Measurements from ENCODE around the gene GRIFIN.
"Not testable (repeated sequence)": the region's sequence is repeated elsewhere in the genome, so short reads cannot be mapped to it uniquely, and the experiment has no call there.

GRIFIN gene

DNA sequence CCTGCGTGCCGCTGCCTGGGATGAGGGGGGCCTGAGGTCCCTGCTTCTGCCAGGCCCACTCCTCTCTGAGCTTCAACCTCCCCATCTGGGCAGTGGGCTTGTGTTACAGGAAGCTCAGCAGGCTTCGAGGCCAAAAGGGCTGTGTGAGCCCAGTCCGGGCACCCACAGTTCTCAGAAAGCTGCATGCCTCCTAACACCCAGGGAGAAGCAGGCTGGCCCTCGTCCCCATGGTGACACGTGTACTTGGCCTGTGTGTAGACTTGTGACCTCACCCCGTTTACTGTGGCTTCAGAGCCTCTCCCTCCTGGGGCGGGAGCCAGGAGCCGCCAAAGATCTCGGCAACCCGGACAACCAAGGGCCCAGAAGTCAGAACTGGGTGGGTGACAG is 2.2 kb upstream of the GRIFIN start:
- no peak for DNase-seq (ENCODE audit: low spot score)

DNA sequence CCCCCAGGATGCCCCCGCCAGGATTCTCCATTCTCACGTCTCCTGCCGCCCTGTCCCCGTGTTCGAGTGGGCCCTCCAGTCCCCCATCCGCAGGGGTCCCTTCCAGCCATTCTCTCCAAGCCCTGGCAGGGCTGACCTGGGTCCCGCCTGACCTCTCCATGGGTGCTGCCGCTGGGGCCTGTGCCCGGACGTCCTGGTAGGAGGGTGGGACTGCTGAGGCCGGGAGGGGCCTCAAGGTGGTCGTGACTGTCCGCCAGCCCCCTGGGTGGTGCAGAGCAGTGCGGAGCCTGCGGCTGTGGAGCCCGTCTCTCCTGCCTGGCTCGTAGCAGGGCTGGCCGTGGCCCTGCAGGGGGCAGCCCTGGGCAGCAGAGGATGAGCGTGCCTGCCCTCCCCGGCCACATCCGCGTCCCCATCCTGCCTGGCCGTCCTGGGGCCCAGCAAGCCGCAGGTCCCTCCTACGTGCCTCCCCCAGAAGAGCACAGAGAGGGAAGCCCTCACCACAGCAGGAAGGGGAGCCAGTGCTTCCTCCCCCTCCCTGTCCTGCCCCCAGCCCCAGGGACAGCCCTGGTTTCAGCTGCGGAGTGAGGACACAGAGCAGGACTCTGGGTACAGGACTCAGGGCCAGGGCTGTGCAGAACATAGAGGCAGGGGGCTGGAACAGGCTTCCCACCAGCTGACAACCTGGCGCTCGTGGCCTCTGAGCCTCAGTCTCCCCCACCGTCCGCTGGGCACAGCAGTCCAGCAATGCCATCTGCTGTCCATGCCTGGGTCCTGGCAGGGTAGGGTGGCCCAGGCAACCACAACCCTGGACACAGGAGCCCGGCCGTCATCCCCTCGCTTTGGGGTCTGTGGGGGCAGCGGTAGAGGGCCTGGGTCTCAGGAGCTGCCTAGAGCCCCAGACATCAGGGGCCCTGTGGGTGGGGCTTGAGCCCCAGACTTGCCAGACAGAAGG is 1.5 kb upstream of the GRIFIN start:
- peak; percentile 78 for DNase-seq (ENCODE audit: low spot score)

DNA sequence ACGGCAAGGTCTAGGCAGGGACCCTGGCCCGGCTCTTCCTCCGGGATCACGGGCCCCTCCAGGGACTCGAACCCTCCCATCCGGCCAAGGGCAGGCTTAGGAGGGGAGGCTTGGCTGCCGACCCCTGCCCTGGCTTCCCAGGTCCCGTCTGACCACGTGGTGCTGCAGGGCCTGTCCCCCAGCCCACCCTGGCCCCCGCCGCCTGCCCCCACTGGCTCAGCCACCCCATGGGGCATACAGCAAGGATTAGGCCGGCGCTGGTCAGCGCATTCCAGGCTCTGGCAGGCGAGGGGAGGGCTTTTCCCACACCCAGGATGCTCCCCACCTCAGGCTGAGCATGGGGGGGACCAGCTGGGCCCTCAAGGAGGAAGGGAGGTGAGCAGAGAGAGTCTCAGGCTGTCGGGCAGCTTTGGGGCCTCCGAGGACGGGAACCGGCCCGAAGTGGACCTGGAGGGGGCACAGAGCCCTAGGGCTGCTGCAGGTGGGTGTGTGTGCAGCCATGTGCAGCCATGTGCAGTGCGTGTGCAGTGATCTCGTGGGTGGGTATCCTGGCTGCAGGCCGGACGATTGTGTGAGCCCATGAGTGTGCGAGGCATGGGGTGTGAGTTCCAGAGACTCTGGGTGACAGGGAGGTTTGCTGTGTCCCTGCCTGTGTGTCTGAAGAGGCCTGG is 713 bp upstream of the GRIFIN start:
- DNase-seq (ENCODE audit: low spot score): no peak

DNA sequence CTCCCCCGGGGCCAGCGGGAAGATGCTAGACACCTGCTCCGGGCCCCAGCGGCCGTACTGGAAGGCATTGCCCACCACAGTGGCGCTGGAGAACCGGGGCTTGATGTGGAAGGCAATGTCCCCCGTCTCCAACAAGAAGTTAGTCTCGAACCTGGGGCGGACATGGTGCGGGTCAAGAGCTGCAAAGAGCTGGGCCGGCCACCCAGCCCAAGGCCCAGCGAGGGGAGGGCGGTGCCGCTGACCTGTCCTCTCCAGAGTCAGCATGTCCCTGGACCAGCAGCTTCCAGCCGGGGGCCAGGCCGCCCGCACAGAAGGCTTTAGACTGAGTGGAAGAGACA is 551 bp downstream of the GRIFIN start:
- DNase-seq (ENCODE audit: low spot score): no peak

DNA sequence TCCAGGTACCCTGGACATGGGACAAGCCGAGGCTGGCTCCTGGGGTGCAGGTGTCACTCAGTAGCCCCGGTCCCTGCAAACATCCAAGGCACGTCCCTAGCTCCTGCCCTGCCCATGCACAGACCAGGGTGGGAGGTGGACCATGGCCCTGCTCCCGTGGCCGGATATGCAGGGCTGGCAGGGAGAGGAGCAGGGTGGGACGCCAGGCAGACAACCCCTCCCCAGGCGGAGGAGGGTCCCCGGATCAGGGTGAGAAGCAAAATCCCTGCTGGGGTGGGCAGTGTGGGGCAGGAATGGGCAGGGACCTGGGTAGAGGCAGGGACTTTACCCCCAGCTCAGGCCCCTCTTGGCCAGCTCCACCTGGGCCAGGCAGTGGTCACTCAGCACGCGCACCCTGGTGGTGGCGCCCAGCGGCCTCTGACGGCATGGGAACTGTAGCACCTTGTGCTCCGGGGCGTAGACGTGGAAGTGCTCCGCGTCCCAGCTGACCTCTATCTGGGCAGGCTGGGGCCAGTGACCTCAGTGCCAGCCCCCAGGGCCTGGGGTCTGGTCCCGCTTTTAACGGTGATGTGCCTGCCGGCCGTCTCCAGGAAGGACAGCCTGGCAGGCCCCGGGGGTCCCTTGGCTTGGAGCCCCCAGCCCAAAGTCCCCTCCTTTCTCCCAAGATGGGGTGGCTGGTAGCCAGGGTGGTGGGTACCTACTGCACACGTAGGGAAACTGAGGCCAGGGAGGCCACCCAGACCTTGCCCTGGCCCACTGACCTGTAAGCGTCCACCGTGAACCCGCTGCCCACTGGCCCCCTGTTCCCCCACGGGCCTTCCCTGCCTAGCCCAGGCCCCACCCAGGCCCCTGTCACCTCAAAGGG is 1.2 kb downstream of the GRIFIN start:
- no peak for DNase-seq (ENCODE audit: low spot score)

DNA sequence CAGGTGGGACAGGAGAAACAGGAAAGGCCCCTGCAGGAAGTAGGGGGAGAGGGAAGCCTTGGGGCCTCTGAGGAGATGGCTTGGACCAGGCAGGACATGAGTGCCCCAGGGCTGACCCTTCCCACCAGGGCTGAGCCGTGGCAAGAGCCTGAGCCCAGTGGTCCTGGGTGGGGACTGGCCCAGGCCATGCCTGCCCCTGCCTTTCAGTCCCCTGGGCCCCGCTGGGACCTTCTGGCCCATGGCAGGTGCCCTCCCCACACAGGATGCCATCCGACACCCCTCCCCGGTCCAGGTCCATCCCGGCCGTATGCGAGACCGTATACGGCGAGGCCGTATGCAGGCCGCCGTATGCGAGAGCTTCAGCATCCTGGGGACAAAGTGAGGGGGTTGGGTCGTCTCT is 2.0 kb downstream of the GRIFIN start:
- no peak for DNase-seq (ENCODE audit: low spot score)

DNA sequence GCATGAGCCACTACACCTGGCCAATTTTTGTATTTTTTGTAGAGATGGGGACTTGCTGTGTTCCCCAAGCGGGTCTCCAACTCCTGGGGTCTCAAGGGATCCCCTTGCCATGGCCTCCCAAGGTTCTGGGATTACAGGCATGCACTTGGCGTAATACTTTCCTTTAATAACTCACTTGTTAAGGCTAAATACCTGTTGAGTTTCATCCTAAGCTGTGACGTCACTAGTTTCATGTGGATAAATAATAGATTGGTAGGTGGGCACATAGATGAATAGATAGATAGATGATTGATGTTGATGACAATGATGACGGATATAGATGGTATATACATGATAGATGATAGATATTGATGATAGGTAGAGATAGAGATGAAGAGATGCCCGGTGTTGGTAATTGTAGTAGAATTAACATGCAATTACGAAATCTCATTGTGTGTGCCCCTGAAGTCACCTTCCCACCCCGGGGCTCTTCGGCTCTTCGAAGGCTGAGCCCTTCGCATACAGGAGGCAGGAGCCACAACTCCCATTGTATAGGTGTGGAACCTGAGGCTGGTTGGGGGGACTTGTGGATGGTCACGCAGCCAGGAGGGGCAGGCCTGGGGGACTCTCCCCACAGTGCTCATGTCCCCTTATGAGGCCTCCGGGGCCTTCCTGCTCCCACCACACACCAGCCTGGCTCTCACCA is 2.6 kb downstream of the GRIFIN start:
- DNase-seq (ENCODE audit: low spot score): no peak

DNA sequence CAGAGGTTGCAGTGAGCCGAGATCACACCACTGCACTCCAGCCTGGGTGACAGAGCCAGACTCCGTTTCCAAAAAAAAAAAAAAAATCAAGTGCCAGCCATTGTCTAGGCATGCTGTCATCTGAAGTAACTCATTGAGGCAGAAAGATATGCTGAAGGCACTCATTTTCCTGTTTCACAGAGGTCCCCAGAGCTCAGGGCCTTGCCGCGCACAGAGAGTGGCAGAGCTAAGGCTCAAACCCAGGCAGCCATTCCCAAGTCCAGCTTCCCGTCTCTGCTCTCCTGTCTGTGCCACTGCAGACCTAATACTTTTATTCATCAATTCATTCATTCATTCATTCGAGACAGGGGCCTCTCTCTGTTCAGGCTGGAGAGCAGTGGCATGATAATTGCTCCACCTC is 3.5 kb downstream of the GRIFIN start:
- DNase-seq (ENCODE audit: low spot score): no peak

DNA sequence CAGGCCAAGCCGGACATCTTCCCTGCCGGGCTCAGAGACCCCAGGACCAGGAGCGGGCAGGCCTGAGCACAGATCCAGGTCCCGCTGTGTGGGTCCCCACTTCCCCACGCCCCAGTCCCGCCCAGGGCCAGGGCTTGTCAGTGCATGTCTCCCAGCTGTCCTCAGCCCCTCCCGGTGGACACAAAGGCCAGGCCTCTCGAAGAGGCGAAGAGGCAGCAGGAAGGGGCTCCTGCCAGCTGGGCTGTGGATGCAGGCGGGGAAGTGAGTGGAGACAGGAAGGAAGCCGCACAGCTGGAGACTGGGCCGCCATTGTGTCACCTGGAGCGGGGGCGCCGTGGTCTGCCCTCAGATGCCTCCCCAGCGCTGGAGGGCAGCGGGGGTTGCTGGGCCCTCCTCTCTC is 4.8 kb downstream of the GRIFIN start:
- peak; percentile 63 for DNase-seq (ENCODE audit: low spot score)

DNA sequence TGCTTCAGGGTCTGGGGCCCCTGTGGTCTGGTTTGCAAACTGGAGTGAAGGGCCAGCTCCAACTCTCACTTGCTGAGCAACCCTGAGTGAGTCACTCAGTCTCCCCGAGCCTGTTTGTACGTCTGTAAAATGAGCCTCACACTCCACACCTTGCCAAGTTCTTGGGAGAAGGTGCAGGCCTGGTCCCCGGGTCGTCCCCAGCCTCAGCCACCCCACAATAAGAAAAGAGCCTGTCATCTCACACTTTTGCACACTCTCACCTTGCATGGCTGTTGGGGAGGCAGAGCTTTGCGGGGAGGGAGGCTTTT is 5.2 kb downstream of the GRIFIN start:
- DNase-seq (ENCODE audit: low spot score): no peak

DNA sequence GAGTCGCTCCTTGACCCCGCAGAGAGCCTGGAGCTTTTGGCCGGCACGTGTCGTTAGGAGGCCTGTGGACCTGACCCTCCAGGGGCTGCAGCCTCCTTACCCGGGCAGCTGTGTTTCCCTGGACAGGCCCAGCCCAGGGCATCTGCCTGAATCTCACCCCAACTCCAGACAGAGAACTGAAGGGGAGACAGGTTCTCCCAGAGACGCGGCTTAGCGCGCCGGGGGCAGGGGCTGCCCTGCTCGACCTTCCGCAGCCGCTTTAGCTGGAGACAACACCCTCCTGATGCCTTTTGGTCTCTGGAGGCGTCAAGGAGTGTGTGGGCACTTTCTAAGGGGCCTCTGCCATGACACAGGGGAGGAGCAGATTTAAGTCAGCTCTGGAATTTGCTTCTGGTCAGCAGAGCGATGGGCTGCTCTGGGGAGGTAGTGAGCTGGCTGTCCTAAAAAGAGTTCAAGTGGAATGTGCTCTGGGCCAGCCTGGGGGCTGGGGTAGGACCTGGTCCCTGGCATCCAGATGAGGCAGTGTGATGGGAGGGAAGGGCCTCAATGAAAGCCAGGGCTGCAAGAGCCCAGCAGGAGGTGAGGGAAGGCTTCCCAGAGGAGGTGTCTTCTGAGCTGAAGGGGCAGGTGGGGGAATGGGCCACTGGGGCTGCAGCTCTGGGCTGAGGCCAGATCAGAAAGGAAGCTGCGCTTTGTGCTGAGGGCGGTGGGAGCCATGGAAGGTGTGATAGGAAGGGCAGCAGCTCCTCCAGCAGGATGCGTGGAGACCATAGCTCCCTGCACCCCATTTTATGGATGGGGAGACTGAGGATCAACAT is 5.8 kb downstream of the GRIFIN start:
- no peak for DNase-seq (ENCODE audit: low spot score)

DNA sequence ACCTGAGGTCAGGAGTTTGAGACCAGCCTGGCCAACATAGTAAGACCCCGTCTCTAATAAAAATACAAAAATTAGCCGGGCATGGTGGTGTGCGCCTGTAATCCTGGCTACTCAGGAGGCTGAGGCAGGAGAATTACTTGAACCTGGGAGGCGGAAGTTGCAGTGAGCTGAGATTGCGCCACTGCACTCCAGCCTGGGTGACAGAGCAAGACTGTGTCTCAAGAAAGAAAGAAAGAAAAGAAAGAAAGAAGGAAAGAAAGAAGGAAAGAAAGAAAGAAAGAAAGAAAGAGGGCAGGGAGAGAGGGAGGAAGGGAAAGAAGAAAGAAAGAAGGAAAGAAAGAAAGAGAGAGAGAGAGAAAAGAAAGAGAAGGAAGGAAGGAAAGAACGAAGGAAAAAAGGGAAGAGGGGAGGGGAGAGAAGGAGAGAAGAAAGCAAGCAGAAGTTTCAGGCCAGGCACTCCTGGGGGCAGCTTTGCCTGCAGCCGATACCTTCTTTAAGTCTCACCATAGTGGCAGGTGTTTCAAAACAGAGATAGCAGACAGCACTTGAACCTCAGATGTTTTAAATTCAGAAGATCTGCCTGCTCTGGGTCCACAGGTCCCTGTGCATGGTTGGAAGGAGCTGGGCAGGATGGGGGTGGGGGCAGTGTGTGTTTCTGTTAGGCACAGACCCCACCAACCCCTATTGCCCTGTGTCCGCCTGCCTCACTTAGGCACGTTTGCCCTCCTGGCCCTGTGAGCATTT is 6.6 kb downstream of the GRIFIN start:
- not testable (repeated sequence) for DNase-seq (ENCODE audit: low spot score)

DNA sequence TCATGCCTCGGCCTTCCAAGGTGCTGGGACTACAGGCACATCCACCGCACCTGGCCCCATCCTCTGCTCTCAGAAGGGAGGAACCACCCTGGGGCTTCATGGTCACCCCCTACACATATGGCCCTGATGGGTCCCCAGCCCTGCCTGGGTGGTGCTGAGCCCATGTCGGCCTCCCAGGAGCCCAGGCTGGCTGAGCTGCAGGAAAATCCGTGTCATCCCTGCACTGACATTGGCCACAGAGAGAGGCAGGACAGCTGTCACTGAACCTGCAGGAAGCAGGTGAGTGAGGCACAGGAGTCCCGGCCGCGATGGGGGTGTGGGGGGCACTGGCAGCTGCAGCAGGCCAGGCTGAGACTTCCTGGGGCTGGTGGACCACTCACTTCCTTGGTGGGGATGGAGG is 8.0 kb downstream of the GRIFIN start:
- DNase-seq (ENCODE audit: low spot score): no peak

DNA sequence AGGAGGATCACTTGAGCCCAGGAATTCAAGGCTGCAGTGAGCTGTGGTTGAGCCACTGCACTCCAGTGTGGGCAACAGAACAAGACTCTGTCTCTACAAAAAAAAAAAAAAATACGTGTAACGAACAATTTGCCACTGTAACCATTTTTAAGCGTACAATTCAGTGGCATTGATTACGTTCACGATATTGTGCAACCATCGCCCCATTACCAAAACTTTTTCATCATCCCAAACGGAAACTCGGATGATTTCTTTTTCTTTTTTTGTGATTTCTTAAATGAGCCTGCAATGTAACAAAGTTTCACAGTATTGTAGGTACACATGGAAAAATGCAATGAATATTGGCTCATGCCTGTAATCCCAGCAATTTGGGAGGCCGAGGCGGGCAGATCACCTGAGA is 9.5 kb downstream of the GRIFIN start:
- no peak for DNase-seq (ENCODE audit: low spot score)

DNA sequence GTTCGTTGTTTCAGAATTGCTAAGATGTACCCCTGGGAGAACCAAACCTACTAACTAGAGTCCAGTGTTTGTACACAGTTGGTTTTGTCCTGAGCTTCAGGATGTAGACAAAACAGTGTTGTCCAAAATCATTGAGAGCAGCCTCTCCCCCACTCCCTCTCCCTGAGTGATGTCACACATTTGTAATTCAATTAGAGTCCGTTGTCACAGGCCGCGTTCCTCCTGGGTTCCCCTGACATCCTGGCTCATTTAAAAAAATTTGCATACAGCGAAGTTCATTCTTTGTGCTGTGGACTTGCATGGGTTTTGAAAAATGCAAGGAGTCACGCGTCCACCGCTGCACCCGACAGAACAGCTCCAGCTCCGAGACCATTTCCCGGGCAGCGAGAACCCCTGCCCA is 10.3 kb downstream of the GRIFIN start:
- no peak for DNase-seq (ENCODE audit: low spot score)

DNA sequence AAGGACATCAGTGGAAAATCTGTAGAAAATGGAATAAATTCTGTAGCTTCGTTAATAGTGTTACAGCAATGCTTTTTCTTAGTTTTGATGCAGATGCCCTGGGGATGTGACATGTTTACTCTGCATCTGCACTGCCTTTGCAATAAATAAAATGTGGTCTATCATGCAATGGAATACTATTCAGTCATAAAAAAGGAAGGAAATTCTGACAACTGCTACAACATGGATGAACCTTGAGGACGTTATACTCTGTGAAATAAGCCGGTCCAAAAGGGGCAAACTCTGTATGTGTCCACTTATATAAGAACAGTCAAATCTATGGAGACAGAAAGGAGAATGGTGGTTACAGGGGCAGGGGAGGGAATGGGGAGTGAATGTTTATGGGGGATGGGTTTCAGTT is 13.5 kb downstream of the GRIFIN start:
- no peak for DNase-seq (ENCODE audit: low spot score)

DNA sequence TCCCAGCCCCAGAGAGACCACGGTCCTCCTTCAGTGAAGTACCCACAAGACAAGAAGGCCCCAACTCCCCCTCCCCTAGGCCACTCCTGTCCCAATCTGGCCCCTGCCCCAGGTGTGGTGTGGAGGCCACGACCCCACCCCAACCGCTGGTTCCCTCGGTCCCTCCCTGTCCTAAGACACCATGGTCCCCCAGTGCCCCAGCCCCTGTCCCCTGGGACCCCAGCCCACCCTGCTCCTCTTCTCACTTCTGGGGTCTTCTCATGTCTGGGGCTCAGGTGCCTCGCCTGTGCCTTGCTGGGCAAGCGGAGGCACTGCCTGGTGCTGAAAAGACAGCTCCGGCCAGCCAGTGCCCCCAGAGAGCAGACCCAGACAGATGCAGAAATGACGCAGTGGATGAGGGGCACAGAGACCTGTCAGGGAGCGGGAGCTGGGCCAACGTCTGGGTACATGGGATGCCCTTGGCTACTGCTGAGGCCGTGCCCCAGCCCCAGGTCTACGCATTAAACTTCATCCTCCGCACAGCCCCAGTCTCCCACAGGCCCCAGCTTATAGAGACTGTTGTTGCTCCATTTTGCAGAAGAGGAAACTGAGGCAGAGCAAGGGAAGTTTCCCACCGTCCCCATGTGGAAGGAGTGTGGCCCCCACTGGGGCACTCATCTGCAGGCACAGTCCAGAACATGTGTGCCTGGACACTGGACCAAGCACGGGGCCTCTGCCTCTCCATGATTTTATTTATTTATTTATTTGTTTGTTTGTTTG is 14.8 kb downstream of the GRIFIN start:
- no peak for DNase-seq (ENCODE audit: low spot score)

DNA sequence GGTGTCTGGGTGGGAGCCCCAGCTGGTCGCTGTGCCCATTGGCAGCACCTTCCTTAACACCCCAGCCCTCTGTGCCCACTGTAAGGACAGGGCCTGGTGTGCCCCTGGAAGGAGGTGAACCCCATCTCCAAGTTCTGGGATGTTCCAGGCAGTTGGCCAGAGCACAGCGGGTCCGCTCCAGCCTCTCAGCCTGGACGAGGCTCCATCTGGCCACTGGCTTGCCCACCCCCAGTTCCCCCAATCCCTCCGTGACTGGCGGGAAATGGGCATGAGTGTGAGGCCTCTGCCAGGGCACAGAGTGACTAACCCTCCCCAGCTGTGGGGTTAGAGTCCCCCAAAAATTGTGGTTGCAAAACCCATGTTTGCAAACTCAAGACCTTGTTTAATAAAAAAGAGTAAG is 15.6 kb downstream of the GRIFIN start:
- no peak for DNase-seq (ENCODE audit: low spot score)

DNA sequence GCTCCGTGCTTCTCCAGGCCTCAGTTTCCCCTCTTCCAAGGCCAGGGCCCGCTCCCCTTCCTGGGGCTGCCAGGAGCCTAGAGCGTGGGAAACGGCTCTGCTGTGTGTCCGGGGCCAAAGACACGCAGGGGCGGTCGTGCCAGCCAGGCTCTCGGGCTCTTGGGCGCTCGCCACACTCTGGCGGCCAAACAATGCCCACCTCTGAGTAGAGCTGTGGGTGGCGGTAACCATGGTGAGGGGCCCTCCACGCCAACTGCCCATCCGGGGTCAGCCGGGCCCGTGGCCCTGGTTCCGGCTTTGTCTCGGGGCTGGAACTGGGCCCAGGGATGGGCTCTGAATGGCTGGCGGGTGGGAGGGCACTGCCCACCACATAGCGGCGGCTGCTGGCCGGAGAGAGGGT is 16.0 kb downstream of the GRIFIN start:
- no peak for DNase-seq (ENCODE audit: low spot score)

DNA sequence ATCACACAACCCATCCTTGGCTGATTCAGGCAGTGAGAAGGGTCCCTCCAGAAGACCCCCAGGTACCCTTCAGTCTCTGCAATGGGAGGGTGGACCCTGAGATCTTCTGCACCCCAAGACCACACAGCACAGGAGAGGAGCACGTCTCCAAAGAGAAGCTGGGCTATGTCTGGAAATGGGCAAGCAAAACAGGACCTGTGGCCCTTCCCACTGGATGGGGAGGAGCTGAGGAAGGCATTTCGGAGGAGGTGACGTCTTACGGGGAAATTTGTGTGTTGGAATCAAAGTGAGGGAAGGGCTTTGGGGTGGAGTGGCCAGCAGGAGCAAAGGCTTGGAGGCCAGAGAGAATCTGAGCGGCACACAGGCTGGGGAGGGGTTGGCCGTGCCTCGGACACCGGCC is 16.5 kb downstream of the GRIFIN start:
- DNase-seq (ENCODE audit: low spot score): no peak

All from SK-N-DZ (cell line).